ENCODE measurements around the gene ARMC6.

DNA sequence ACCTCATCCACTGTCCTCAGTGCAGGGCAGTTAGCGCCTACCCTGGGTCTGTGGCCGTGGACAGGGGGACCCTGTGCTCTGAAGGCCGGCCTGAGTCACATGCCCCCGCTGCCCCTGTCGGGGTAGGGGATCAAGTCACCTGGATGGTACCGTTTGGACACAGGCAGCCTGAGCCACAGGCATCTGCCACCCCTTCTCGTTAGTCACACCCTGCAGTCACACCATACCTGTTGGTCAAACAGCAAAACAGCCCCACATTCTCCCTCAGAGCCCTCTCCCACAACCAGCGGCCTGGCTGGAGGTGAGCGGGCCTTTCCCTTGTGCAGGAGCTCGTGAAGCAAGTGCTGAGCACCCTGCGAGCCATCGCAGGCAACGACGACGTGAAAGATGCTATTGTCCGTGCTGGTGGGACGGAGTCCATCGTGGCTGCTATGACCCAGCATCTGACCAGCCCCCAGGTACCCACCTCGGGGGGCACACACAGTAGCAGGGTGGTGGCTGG, 21.6 kb downstream of the ARMC6 start:
- TF ChIP-seq, protein P1, sequence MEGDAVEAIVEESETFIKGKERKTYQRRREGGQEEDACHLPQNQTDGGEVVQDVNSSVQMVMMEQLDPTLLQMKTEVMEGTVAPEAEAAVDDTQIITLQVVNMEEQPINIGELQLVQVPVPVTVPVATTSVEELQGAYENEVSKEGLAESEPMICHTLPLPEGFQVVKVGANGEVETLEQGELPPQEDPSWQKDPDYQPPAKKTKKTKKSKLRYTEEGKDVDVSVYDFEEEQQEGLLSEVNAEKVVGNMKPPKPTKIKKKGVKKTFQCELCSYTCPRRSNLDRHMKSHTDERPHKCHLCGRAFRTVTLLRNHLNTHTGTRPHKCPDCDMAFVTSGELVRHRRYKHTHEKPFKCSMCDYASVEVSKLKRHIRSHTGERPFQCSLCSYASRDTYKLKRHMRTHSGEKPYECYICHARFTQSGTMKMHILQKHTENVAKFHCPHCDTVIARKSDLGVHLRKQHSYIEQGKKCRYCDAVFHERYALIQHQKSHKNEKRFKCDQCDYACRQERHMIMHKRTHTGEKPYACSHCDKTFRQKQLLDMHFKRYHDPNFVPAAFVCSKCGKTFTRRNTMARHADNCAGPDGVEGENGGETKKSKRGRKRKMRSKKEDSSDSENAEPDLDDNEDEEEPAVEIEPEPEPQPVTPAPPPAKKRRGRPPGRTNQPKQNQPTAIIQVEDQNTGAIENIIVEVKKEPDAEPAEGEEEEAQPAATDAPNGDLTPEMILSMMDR (IDR thresholded peaks at IDR 0.05) = no peak
- no peak for TF ChIP-seq POLR2A (IDR thresholded peaks at IDR 0.05)
